Epidermal melanocyte (primary cell): ENCODE results near the gene TRAF6.

Experiments
- DNase-seq: peaks from one replicate; pipeline ENCODE4 v3.0.0; 2011; ENCODE audit warnings: low spot score; ENCODE audit not compliant: insufficient read length

TRAF6 gene

DNA sequence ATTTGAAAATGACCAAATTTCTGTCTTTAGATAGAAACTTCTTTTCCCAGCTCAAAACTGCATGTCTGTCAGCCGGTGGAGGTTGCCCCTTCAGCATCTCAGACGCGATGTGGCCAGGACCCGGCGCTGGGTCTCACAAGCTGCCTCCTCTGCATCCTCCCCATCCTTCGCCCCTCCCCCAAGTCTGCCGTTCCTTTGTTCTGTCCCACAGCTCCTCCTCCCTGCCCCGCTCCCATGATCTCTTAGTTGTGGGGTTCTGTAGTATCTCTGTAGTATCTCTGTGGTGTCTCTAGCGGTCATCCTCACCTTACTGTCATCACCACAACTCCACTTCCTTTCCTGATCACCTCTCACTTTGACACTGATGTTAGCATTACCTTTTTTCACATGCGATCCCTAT, 49.9 kb downstream of the TRAF6 start:
- DNase-seq: no peak

DNA sequence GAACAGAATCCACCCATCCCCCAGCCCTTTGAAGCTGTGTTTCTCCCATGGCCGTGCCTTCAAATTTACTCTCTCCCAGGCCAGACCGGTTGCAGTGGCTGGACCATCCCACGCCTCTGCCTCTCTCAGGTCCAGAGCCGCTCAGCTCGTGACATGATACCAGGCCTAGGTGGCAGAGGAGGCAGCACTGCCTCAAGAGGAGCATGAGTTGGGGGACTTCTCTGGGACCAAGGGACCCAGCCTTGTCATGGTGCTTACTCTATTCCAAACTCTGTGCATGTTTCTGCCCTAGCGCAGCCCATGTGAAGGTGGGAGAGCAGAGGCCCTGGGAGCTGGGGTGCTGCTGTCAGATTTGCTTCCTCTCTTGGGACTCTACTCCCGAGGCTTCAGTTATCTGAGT, 51.0 kb downstream of the TRAF6 start:
- no peak for DNase-seq

DNA sequence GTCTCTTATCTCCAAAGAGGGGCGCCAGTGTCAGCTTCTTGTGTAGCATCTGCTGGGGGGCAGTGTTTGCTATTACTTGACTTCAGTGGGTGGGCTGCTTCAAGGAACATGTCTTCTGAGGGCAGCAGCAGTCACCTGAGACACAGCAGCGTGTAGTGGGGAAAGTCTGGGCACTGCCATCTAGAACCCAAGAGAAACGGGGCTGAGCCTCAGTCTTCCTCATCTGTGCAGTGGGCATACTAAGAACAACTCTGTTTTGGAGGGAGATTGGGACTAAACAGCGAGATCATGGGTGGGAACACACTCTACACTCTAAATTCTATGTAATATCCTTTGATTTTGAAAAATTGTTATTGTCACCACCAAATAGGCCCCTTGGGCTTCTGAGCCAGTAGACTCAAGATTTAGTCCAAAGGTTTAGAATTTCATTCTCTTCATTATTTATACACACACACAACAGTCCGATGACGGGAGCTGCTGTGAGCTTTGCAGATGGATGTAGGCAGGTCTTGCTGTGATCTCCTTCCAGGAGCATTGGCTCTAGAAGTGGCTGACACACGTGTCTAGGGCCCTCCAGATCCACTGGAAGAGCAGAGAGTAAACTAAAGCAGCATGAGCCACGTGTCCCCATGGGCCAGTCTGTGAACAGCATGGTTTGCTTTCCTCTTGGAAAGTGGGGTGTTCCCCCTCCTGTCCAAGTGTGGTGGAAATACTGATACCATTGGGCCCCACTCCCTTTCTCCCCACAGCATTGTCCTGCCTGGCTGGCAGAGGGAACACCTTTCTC, 51.8 kb downstream of the TRAF6 start:
- DNase-seq: no peak

DNA sequence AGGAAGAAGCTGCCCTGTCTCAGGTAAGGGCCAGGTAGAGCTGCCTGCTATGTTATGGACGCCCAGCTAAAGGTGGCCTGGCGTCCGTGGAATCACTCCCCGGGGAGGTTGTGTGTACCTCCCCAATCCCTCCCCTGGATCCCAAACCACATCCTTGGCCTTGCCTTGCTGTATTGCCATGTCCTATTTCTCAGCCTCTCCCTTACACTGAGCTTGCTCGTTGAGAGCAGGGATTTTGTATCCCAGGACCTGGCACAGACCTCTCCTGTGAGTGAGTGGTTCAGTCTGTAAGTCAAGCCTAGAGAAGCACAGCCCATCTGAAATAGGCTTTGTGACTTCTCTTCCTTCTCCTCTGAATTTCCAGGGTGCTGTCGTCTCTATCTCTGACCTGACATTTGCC, 53.9 kb downstream of the TRAF6 start:
- no peak for DNase-seq

DNA sequence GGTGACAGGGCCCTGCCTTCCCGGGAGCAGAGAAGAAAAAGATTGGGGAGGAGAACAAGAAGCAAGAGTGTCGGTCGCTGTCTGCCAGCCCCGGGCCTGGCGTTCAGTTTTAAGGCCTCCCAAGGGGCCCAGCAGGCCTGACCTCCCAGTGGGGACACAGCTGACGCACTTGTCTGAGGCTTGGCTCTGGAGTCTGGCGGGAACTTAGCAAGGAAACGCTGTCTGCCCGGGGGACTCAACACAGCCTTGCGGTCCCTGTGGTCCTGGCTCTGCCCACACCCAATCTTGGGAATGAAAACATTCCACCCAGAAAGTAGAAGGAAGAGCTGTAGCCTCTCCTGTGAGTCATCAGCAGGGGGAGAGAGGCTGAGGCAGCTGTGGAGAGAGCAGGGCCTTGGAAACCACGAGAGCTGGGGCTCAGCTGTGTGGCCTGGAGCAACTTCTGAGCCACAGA, 54.4 kb downstream of the TRAF6 start:
- peak; percentile 63 for DNase-seq

DNA sequence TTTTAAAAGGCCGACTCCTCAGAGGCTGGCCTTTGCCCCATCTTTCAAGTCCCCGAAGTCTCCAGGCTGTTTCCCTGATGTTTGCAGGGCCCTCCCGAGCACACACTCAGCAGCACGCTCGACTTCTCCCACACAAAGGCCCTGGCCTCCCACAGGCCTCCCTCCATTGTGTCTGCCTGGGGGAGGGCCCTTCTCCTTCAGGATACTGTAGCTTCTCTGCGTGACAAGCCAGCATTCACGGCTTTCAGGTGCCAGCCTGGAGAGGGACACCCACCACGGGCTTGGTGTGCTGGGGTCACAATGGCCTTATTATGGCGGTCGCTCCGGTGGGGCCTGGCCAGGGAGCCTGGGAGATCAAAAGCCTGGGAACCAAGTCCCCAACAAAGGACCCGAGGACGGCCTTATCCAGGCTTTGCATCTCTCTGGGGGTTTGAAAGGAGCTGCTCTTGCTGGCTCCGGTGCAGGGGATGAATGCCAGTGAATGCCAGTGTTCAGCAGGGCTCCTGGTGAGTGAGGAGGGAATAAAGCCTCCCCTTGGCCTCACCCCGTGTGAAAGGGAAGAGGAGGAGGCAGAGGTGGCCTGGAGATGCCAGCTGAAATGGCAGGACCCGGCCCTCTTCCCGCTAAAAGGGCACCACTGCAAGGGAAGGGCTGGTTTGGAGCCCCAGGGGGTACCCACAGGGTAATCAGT, 55.0 kb downstream of the TRAF6 start:
- no peak for DNase-seq

DNA sequence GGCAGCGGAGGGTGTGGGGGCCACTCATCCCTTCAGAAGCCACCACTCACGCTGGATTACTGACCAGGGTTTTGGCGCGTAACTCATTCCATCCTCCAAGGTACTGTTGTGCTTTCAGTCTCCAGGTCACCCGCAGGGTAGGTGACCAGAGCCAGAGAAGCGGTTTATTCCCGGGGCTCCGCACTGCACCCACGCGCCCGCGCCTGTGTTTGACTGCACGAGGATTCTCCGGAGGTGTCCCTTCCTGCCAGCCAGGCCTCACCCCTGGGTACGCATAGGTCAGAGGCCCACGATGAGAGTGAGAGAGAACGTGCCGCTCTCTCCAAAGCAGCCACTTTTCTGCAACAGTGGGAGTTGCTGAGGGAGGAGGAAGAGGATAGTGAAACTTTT, 55.5 kb downstream of the TRAF6 start:
- DNase-seq: no peak

DNA sequence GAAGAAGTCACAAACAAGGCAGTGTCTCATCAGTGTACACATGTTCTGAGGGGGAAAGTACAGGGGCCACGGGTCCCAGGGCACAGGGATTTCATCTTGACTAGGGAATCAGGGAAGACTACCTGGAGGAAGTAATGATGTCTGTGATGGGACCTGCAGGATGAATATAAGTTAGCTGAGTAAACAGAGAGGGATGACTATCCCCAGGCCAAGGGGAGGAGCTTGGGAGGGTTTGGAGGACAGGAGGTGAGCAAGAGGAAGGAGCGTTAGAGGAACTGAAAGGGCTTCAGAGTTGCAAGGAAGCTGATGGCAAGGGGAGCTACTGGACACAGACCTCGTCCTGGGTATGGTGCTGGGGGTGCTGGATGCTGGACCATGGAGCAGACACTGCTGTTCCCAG, 56.4 kb downstream of the TRAF6 start:
- DNase-seq: no peak

DNA sequence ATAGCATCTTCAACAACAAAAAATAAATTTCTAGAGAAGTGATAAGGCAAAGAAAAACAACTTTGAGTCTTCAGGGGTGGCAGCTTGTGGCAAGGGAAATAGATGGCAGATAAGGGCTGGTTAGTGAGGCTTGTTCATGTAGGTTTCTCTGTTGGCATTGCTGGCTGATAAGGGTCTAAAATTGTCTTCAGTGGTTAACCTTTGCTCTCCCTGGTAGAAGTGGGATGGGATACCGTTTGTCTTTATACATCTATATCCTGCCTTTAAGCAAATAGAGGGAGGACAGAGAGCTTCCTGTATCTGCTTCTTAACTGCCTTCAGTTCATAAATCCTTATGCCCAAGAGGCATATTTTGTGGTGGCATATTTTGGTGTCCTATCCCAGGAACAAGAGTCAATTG, 57.1 kb downstream of the TRAF6 start:
- no peak for DNase-seq

DNA sequence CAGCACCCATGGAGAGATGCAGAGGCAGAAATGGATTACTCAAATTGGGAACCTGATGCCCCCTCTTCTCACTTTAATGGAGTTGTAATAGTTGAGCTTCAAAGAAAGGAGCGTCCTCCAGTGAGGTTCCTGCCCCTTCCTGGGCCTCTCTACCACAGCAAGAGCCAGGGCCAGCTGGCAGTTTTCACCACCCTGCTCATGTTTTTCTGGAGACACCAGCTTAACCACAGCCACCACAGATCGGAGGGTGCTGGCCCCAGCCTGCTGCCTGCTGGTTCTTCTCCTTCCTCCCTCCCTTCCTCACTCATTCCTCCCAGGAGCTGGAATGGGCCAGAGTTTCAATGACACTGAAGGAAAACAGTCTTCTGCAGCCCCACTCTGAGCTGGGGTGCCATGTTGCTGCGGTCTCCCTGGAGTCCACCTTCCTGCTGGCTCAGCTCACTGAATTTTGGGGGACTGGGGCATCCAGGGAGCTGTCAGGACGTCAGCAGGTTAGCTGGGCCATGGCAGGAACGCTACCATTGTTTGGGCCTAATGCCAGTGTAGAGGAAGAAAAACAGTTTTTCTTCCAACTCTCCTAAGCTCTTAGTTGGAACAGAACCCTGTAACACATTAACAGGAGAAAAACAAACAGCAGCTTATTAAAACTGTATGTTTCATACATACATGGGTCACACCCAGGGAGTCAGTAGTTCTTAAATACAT, 57.7 kb downstream of the TRAF6 start:
- no peak for DNase-seq

DNA sequence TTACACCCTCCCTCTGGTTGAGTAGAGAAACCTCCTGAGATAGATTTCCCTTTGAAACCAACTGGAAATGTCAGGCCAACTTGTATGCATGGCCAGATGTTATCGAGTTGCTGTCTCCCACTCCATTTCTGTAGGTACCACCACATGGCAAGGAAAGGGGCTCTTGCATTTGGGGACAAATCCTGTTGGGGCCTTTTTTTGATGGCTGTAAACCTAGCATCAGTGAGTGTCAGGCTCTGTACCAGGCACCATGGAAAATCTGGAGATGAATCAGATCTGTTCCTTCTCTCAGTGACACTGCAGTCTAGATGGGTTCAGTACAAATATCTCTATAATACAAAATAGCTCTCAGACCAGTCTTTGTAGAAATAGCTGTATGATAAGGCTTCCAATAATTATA, 58.4 kb downstream of the TRAF6 start:
- no peak for DNase-seq

DNA sequence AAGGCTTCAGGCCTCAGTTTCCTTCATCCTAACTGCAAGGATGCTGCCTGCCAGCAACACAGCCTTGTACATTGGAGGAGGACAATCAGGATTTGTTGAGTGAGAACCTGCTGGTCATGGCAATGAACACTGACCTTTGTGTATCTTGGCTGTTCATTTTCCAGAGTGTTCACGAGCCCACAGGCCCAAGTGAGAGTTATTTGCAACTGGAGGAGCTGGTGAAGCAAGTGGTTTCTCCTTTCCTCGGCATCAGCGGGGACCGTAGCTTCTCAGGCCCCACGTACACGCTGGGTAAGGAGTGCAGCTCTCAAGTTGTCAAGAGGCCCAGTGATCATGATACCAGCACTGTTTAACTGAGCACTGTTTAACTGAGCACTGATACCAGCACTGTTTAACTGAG, 59.0 kb downstream of the TRAF6 start:
- DNase-seq: no peak

DNA sequence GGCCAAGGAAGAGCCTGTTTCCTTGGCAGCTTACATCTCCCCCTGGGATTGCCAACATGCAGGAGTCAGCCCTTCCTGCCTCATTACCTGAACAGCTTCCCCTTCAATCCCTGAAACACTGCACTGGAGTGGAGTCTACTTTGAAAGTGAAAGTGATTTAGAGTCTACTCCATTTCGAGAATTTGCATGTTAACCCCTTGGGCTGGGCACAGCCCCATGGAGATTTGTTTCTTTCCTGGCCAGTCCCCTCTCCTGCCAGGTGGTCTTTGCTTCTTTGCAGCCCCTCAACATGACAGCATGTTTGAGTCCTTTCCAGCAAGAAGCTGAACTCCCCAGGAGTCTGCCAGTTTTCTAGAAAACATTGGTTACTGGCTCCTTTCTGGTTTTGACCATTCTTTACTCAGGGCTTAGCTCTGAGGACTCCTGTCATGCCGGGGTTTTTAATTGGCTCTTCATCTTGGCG, 59.9 kb downstream of the TRAF6 start:
- no peak for DNase-seq

DNA sequence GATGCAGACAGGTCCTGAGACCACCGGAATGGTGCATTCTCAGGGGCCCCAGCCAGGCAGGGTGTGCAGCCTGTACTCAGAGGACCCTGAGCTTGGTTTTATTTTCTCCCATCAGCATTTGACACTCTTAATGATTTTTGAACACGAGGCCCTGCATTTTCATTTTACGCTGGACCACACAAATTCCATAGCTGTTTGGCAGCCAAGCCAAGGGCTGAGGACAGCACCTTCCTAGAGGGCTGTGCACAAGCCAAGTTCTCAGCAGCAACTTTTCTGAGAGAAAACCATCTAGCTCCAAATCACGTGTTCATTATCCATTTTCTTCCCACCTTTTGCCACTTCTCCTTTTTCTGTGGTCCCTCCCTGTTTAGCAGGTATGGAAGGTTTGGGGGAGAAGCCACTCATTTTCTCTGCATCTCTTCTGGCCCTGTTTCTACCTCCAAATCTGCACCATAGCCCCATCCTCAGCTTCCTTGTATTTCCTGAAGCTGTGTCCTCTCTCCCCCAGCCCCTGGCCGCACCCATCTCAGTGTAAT, 60.4 kb downstream of the TRAF6 start:
- DNase-seq: no peak

DNA sequence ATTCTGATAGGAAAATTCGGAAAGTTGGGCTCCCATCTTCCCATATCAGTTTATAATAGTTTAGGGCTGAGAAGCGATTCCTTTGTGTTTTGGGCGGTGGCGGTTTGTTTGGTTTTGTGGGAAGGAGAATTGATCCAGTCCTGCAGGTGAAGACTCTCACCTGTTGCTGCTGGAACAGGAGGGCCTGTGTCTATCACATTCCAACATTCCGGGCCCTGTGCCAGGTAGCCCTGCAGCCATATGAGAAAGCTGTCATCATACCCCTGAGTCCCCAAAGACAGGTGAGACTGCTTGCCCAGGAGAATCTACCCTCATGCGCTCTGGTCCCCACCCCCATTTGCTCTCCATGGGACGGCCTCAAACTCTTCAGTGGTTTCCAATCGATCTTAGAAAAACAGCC, 62.1 kb downstream of the TRAF6 start:
- DNase-seq: no peak

DNA sequence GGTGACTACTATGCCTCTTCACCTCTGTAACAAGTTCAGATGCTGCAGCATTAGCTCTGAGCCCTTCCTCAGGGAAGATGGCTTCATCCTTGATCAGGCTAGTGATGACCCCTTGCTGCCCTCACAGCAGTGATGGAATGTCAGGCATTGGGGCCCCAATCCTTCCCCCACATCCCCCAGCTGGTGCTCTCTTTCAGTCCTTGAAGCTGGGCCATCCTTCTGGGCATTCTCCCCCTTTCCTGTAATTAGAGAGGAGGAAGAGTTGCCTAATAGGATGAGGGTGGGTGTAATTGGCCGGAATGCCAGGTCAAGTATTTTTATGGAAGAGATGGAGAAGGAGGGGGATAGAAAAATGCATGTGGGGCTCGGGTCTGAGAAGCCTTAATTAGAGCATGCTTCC, 62.6 kb downstream of the TRAF6 start:
- DNase-seq: no peak

DNA sequence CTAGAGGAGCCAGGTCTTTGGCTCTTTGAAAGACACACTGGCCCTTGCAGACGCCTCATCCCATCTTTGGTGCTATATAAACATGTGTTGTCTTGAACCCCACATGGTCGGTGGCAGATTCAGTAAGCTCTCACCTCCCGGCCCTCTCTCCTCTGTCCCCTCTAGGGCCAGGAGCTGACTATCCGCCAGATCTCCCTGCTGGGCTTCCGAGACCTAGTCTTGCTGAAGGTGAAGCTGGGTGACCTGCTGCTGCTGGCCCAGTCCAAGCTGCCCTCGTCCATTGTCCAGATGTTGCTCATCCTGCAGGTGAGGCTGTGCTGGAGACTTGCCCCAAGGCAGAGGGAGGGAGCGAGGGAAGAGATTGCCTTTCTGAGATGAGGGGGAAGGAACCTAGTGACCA, 63.9 kb downstream of the TRAF6 start:
- no peak for DNase-seq

DNA sequence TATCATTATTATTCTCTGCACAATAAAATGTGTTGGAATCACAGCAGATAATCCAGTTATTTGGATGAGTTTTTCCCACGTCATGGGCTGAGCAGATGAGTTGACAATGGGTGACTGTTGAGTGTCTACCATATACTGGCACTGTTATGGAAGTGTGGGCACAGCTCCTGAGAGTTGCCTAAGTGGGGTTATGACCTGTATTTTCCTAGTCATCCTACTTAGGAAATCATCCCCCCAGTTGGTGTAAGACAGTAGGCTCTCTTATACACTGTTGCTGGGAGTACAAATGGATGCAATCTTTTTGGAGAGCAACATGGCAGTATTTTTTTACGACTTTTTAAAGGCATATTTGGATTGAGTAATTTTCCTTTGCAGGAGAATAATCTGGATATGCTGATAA, 66.4 kb downstream of the TRAF6 start:
- DNase-seq: no peak

DNA sequence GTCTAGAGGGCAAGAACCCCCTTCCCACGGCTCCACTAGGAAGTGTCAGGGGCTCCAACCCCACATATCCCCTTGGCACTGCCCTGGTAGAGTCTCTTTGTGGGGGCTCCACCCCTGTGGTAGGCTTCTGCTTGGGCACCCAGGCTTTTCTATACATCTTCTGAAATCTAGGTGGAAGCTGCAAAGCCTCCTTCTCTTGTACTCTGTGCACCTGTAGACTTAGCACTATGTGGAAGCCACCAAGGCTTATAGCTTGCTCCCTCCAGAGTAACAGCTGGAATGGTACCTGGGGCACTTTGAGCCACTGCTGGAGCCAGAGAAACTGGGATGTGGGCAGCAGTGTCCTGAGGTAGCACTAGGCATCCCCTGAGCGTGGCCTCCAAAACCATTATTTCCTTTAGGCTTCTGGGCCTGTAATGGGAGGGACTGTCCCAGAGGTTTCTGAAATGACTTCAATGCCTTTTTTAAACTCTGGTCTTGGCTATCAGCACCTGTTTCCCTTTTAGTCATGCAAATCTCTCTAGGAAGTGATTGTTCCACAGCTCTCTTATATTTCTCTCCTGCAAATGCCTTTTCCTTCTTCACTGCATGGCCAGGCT, 68.4 kb downstream of the TRAF6 start:
- DNase-seq: no peak

DNA sequence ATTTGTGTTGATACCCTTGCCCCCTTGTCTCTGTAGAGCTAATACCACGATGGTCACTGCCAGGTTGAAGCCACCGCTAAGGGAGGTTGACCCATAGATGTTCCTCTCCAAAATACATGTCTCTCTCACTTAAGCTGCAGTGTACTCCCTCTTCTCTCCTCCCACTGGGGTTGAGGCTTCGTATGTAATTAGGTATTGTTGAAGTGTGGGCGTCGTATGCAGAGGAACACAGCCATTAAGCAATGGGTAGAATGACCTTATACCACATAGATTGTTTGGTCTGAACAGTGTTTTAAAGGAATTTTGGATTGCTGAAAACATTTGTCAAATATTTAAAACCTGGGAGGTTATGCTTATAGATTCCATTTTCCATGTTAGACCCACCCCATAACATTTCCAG, 71.9 kb downstream of the TRAF6 start:
- DNase-seq: no peak

DNA sequence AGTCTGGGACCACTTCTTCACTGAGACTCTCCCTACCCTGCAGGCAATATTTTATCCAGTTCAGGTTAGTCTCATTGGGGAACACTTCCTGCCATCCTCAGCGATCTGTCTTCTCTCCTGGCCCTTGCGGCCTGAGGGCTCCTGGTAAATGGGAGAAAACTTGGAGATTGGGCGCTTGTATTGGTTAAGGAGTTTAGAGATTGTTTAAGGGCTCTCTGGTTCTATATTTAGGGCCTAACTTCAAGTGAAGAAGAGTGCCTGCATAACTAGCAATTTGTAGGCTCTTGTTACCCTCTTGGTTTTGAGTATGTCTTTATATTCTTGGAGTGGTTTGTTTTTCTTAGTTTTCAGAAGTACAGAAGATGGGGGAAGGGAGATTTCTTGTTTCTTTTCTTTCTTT, 72.7 kb downstream of the TRAF6 start:
- no peak for DNase-seq
